Immature natural killer cell (primary cell): ENCODE results near the gene GRIK4. TPM values are rescaled to one million over a fixed set of nuclear protein-coding genes. Genes with fewer than 3 reads are reported as not detected.

Experiments
- DNase-seq, 3 donors: peaks; one replicate each; pipeline ENCODE4 v3.0.0; 2022; ENCODE audit warnings: mixed read lengths in 1 of 3
- H3K27ac Mint-ChIP-seq, 6 donors: one replicate each; pipeline ENCODE4 v1.8.0; 2020; ENCODE audit warnings: mixed read lengths in 6 of 6, mild to moderate bottlenecking in 5 of 6, inconsistent platforms in 4 of 6, moderate library complexity in 3 of 6
- H3K27me3 Mint-ChIP-seq, 3 donors: one replicate each; pipeline ENCODE4 v1.8.0; 2020 to 2021; ENCODE audit warnings: low read depth in 3 of 3, mild to moderate bottlenecking in 3 of 3, mixed read lengths in 3 of 3, moderate library complexity in 3 of 3, inconsistent platforms in 1 of 3
- H3K36me3 Mint-ChIP-seq, 3 donors: one replicate each; pipeline ENCODE4 v1.8.0; 2020; ENCODE audit warnings: mixed read lengths in 3 of 3, inconsistent platforms in 2 of 3, mild to moderate bottlenecking in 2 of 3
- H3K4me1 Mint-ChIP-seq, 2 donors: one replicate each; pipeline ENCODE4 v1.8.0; 2020; ENCODE audit warnings: inconsistent platforms in 2 of 2, mild to moderate bottlenecking in 2 of 2, mixed read lengths in 2 of 2, moderate library complexity in 1 of 2
- H3K4me3 Mint-ChIP-seq, 5 donors: one replicate each; pipeline ENCODE4 v1.8.0; 2020; ENCODE audit warnings: mild to moderate bottlenecking in 5 of 5, mixed read lengths in 5 of 5, inconsistent platforms in 3 of 5, moderate library complexity in 3 of 5
- H3K9me3 Mint-ChIP-seq, 6 donors: one replicate each; pipeline ENCODE4 v1.8.0; 2020; ENCODE audit warnings: mild to moderate bottlenecking in 6 of 6, mixed read lengths in 6 of 6, inconsistent platforms in 4 of 6, moderate library complexity in 3 of 6
- polyA plus RNA-seq, 3 donors: library from polyadenylated mRNA; unstranded; fragments of 300-500 nt; fragmentation: Illumina TruSeq; gene quantifications; one replicate each; pipeline ENCODE4 v1.2.3, GENCODE V29; 2021

The GRIK4 gene
- polyA plus RNA-seq, 3 donors from 2014 or later: 0.85 to 3.6 (median 2.0) TPM

DNA sequence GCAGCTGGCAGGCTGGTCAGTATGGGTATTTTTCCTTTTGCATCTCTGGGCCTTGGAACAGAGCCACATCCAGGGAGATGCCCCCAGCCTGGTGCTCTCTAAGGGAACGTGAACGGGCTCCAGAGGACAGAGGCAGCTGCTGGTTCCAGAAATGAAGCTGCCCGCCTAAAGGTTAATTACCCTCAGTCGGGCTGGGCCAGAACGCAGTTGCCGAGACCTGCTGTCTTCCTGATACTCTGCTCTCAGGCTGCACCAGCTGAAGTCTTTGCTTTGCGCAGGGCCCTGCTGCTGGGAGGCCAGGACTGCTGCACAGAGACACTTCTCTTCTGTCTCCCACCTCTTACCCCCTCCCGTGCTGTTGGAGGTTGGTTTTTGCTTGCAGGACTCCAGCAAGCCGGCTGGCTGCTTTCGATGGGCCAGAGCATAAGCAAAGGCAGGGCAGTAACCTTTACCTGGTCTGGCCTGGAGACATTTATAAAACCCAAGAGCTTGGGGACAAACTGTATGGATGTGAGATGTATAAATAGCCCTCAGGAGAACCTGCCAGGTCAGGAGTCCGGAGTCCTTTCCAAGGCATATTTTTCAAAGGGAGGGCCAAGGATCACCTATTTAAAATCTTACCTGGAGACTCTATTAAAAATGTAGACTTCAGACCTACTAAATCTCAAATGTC, 197.1 kb downstream of the GRIK4 start:
- no peak overlapping the region for H3K4me3 Mint-ChIP-seq
- peaks cover 0 to 4% (median 0%) of the 10 kb centered on the region in 3 donors for H3K36me3 Mint-ChIP-seq
- H3K27me3 Mint-ChIP-seq: peaks cover 2 to 5% (median 2%) of the 10 kb centered on the region in 3 donors
- H3K27ac Mint-ChIP-seq: no peak overlapping the region
- DNase-seq: no peak
- peaks cover 0 to 11% (median 0%) of the 10 kb centered on the region in 6 donors for H3K9me3 Mint-ChIP-seq
- peaks cover 0 to 6% of the 10 kb centered on the region in 2 donors for H3K4me1 Mint-ChIP-seq

DNA sequence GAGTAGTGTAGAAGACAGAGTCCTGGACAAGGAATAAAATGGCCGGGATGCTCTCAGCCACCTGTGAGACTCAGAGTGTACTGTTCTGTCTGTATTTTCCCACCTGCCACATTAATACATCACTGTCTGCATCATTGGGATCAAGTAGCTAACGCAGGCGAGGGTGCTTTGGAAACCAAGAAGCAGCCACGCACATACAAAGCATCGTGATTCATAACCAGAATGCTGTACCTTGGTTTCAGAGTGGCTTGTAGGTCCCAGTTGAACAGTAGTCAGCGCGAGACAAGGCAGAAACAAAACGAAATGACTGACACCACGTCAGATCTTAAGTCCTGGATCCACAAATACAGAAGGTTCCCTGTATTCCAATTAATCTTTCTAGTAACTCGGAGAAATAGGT, 198.3 kb downstream of the GRIK4 start:
- no peak for DNase-seq
- H3K36me3 Mint-ChIP-seq: peaks cover 0 to 4% (median 0%) of the 10 kb centered on the region in 3 donors
- no peak overlapping the region for H3K27ac Mint-ChIP-seq
- peaks cover 0 to 11% (median 0%) of the 10 kb centered on the region in 6 donors for H3K9me3 Mint-ChIP-seq
- peaks cover 9 to 13% of the 10 kb centered on the region in 2 donors for H3K4me1 Mint-ChIP-seq
- H3K4me3 Mint-ChIP-seq: no peak overlapping the region
- peaks cover 0 to 2% (median 2%) of the 10 kb centered on the region in 3 donors for H3K27me3 Mint-ChIP-seq

GRCh38 chr11:120710354-120711131, 199.0 kb downstream of the GRIK4 start:
- peaks cover 0 to 11% (median 0%) of the 10 kb centered on the region in 6 donors for H3K9me3 Mint-ChIP-seq
- peaks cover 0 to 3% (median 2%) of the 10 kb centered on the region in 3 donors for H3K27me3 Mint-ChIP-seq
- DNase-seq: no peak
- H3K27ac Mint-ChIP-seq: no peak overlapping the region
- peaks cover 0 to 4% (median 0%) of the 10 kb centered on the region in 3 donors for H3K36me3 Mint-ChIP-seq
- peaks cover 16 to 20% of the 10 kb centered on the region in 2 donors for H3K4me1 Mint-ChIP-seq
- no peak overlapping the region for H3K4me3 Mint-ChIP-seq

GRCh38 chr11:120712014-120712413, 200.5 kb downstream of the GRIK4 start:
- DNase-seq: no peak
- no peaks in the 10 kb centered on the region for H3K36me3 Mint-ChIP-seq
- H3K4me1 Mint-ChIP-seq: peaks cover 26 to 30% of the 10 kb centered on the region in 2 donors
- H3K27ac Mint-ChIP-seq: no peak overlapping the region
- H3K4me3 Mint-ChIP-seq: no peak overlapping the region
- peaks cover 0 to 11% (median 0%) of the 10 kb centered on the region in 6 donors for H3K9me3 Mint-ChIP-seq
- H3K27me3 Mint-ChIP-seq: peaks cover 0 to 2% (median 0%) of the 10 kb centered on the region in 3 donors

- H3K36me3 Mint-ChIP-seq: no peaks in the 10 kb centered on the region
- no peak for DNase-seq
- H3K27me3 Mint-ChIP-seq: peaks cover 0 to 2% (median 0%) of the 10 kb centered on the region in 3 donors
- H3K27ac Mint-ChIP-seq: peak overlapping the region in 1 of 6 donors; percentile 68
- H3K4me3 Mint-ChIP-seq: no peak overlapping the region
- peaks cover 0 to 5% (median 0%) of the 10 kb centered on the region in 6 donors for H3K9me3 Mint-ChIP-seq
- peaks cover 26 to 30% of the 10 kb centered on the region in 2 donors for H3K4me1 Mint-ChIP-seq
Measured at GRCh38 chr11:120712881-120713280, 201.3 kb downstream of the GRIK4 start.

- Mint-ChIP-seq H3K36me3 (no peaks in the 10 kb centered on the region), H3K9me3 (peaks cover 0 to under 1% (median 0%) of the 10 kb centered on the region in 6 donors), H3K4me1 (peaks cover 26 to 30% of the 10 kb centered on the region in 2 donors), H3K4me3 (peak overlapping the region in 1 of 5 donors; percentile 3), H3K27ac (no peak overlapping the region), H3K27me3 (peaks cover 0 to 2% (median 0%) of the 10 kb centered on the region in 3 donors)
- no peak for DNase-seq
Measured at GRCh38 chr11:120713296-120713695, 201.7 kb downstream of the GRIK4 start.

GRCh38 chr11:120714438-120714837, 202.9 kb downstream of the GRIK4 start:
- H3K27ac Mint-ChIP-seq: peak overlapping the region in 5 of 6 donors; percentile 2 to 92 (median 83)
- no peaks in the 10 kb centered on the region for H3K9me3 Mint-ChIP-seq
- no peaks in the 10 kb centered on the region for H3K36me3 Mint-ChIP-seq
- peaks cover 0 to 2% (median 2%) of the 10 kb centered on the region in 3 donors for H3K27me3 Mint-ChIP-seq
- H3K4me1 Mint-ChIP-seq: peaks cover 26 to 30% of the 10 kb centered on the region in 2 donors
- peak overlapping the region; percentile 88 to 95 (median 91) for H3K4me3 Mint-ChIP-seq
- no peak for DNase-seq

GRCh38 chr11:120715239-120715638, 203.7 kb downstream of the GRIK4 start:
- peaks cover 0 to 2% (median 2%) of the 10 kb centered on the region in 3 donors for H3K27me3 Mint-ChIP-seq
- no peaks in the 10 kb centered on the region for H3K9me3 Mint-ChIP-seq
- peak; percentile 33 to 45 (median 37) for DNase-seq
- peak overlapping the region; percentile 67 to 92 (median 78) for H3K27ac Mint-ChIP-seq
- peaks cover 26 to 30% of the 10 kb centered on the region in 2 donors for H3K4me1 Mint-ChIP-seq
- no peaks in the 10 kb centered on the region for H3K36me3 Mint-ChIP-seq
- H3K4me3 Mint-ChIP-seq: peak overlapping the region; percentile 88 to 95 (median 91)

GRCh38 chr11:120717042-120717441, 205.5 kb downstream of the GRIK4 start:
- no peaks in the 10 kb centered on the region for H3K9me3 Mint-ChIP-seq
- DNase-seq: no peak
- no peaks in the 10 kb centered on the region for H3K36me3 Mint-ChIP-seq
- peaks cover 2 to 6% (median 4%) of the 10 kb centered on the region in 3 donors for H3K27me3 Mint-ChIP-seq
- H3K4me1 Mint-ChIP-seq: peaks cover 26 to 30% of the 10 kb centered on the region in 2 donors
- H3K4me3 Mint-ChIP-seq: no peak overlapping the region
- no peak overlapping the region for H3K27ac Mint-ChIP-seq

- no peak for DNase-seq
- no peaks in the 10 kb centered on the region for H3K36me3 Mint-ChIP-seq
- no peaks in the 10 kb centered on the region for H3K9me3 Mint-ChIP-seq
- no peak overlapping the region for H3K27ac Mint-ChIP-seq
- no peak overlapping the region for H3K4me3 Mint-ChIP-seq
- peaks cover 2 to 6% (median 4%) of the 10 kb centered on the region in 3 donors for H3K27me3 Mint-ChIP-seq
- H3K4me1 Mint-ChIP-seq: peaks cover 26 to 30% of the 10 kb centered on the region in 2 donors
Measured at GRCh38 chr11:120717623-120718022, 206.1 kb downstream of the GRIK4 start.

DNA sequence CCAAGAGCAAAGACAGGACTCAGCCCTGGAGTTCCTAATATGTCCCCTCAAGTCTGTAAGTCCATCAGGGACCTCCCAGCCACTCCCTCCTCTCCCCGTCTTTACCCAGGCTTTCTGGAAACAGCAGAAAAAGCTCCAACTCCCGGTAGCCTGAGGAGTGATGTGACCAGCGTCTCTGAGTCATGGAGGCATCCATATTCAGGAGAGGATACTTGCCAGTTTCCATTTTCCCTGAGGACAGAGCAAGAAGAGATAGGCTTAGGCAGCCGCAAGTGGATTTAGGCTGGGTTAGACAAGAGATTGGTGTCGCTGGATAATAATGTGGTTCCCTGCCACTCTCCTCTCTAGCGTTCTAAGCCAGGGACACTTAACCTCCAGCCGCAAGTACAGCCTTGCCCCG, 206.6 kb downstream of the GRIK4 start:
- Mint-ChIP-seq H3K4me3 (no peak overlapping the region), H3K36me3 (no peaks in the 10 kb centered on the region), H3K4me1 (peaks cover 26 to 29% of the 10 kb centered on the region in 2 donors), H3K27ac (no peak overlapping the region), H3K27me3 (peaks cover 2 to 6% (median 4%) of the 10 kb centered on the region in 3 donors), H3K9me3 (no peaks in the 10 kb centered on the region)
- no peak for DNase-seq

GRCh38 chr11:120719348-120719747, 207.8 kb downstream of the GRIK4 start:
- Mint-ChIP-seq H3K36me3 (no peaks in the 10 kb centered on the region), H3K4me3 (no peak overlapping the region)

GRCh38 chr11:120720760-120721159, 209.2 kb downstream of the GRIK4 start:
- H3K4me1 Mint-ChIP-seq: peaks cover 21 to 25% of the 10 kb centered on the region in 2 donors
- no peak overlapping the region for H3K27ac Mint-ChIP-seq
- H3K4me3 Mint-ChIP-seq: no peak overlapping the region
- no peak for DNase-seq
- H3K27me3 Mint-ChIP-seq: peaks cover 0 to 6% (median 4%) of the 10 kb centered on the region in 3 donors
- peaks cover 0 to 2% (median 0%) of the 10 kb centered on the region in 6 donors for H3K9me3 Mint-ChIP-seq
- H3K36me3 Mint-ChIP-seq: peaks cover 0 to 3% (median 0%) of the 10 kb centered on the region in 3 donors

More at GRCh38 chr11:120719348-120719747, 207.8 kb downstream of the GRIK4 start:
- H3K27ac Mint-ChIP-seq: no peak overlapping the region
- H3K27me3 Mint-ChIP-seq: peaks cover 2 to 6% (median 4%) of the 10 kb centered on the region in 3 donors
- peaks cover 30 to 36% of the 10 kb centered on the region in 2 donors for H3K4me1 Mint-ChIP-seq
- no peaks in the 10 kb centered on the region for H3K9me3 Mint-ChIP-seq
- no peak for DNase-seq

- H3K27ac Mint-ChIP-seq: no peak overlapping the region
- peaks cover 0 to 6% (median 4%) of the 10 kb centered on the region in 3 donors for H3K27me3 Mint-ChIP-seq
- peaks cover 14 to 18% of the 10 kb centered on the region in 2 donors for H3K4me1 Mint-ChIP-seq
- peaks cover 0 to 3% (median 0%) of the 10 kb centered on the region in 3 donors for H3K36me3 Mint-ChIP-seq
- H3K9me3 Mint-ChIP-seq: peaks cover 0 to 2% (median 0%) of the 10 kb centered on the region in 6 donors
- H3K4me3 Mint-ChIP-seq: no peak overlapping the region
- no peak for DNase-seq
Measured at GRCh38 chr11:120722524-120722923, 211.0 kb downstream of the GRIK4 start.
